DOHH2 (cell line): Measurements from ENCODE around the gene MPPED2.

Experiments used
- H3F3A ChIP-seq: fragments of 200-600 bp; sonication (generic), shearing (Covaris generic); 2 replicates; pipeline ENCODE4 v1.6.0; 2016; ENCODE audit warnings: antibody characterized with exemption, mild to moderate bottlenecking; ENCODE audit not compliant: control insufficient read depth, insufficient read depth
- H3K27ac ChIP-seq: fragments of 200-600 bp; sonication (generic); 2 replicates; pipeline ENCODE4 v1.5.1; 2014; ENCODE audit warnings: low read depth, mild to moderate bottlenecking, low read length, moderate library complexity
- H3K27me3 ChIP-seq: fragments of 200-600 bp; sonication (generic); 2 replicates; pipeline ENCODE4 v1.6.1; 2014; ENCODE audit warnings: mild to moderate bottlenecking, low read length, mixed read lengths; ENCODE audit not compliant: control insufficient read depth
- H3K36me3 ChIP-seq: fragments of 200-600 bp; sonication (generic); 2 replicates; pipeline ENCODE4 v1.6.1; 2014; ENCODE audit warnings: mild to moderate bottlenecking, low read length, moderate library complexity, mixed read lengths; ENCODE audit not compliant: control insufficient read depth
- H3K4me1 ChIP-seq: fragments of 200-600 bp; sonication (generic); 2 replicates; pipeline ENCODE4 v1.6.1; 2014; ENCODE audit warnings: mild to moderate bottlenecking, low read length, mixed read lengths; ENCODE audit not compliant: control insufficient read depth
- H3K4me2 ChIP-seq: fragments of 200-600 bp; sonication (generic); 2 replicates; pipeline ENCODE4 v1.6.0; 2014; ENCODE audit warnings: mild to moderate bottlenecking, low read length, moderate library complexity
- H3K4me3 ChIP-seq: fragments of 200-600 bp; sonication (generic); 2 replicates; pipeline ENCODE4 v1.5.1; 2014; ENCODE audit warnings: mild to moderate bottlenecking, low read length, mixed read lengths
- H3K79me2 ChIP-seq: fragments of 200-600 bp; sonication (generic); 2 replicates; pipeline ENCODE4 v1.6.1; 2014; ENCODE audit warnings: mild to moderate bottlenecking, low read length, mixed read lengths; ENCODE audit not compliant: control insufficient read depth
- H3K9me2 ChIP-seq: fragments of 200-600 bp; sonication (generic); replicated peaks from 2 replicates; pipeline ENCODE4 v1.6.1; 2014; ENCODE audit warnings: mild to moderate bottlenecking, low read length, mixed read lengths; ENCODE audit not compliant: control insufficient read depth
- H3K9me3 ChIP-seq: fragments of 200-600 bp; sonication (generic); 2 replicates; pipeline ENCODE4 v1.6.1; 2014; ENCODE audit warnings: antibody characterized with exemption, low read length, mixed read lengths; ENCODE audit not compliant: control insufficient read depth, insufficient read depth
- H4K20me1 ChIP-seq: fragments of 200-600 bp; sonication (generic); 2 replicates; pipeline ENCODE4 v1.6.0; 2014; ENCODE audit warnings: low read depth, mild to moderate bottlenecking, antibody characterized with exemption, low read length, moderate library complexity; ENCODE audit not compliant: control insufficient read depth, insufficient read depth
- CTCF ChIP-seq: fragments of 200-600 bp; sonication (generic); IDR thresholded peaks from one replicate; pipeline ENCODE4 v1.5.1; 2014; ENCODE audit warnings: antibody characterized with exemption, mild to moderate bottlenecking, low read depth, low read length; ENCODE audit not compliant: poor library complexity, severe bottlenecking
- EZH2phosphoT487 ChIP-seq: fragments of 200-600 bp; sonication (generic); IDR thresholded peaks from 2 replicates; pipeline ENCODE4 v1.6.1; 2017; ENCODE audit warnings: borderline replicate concordance, mild to moderate bottlenecking, antibody characterized with exemption, low read length, moderate library complexity, mixed read lengths

Gene MPPED2

GRCh38 chr11:30533445-30533947 is 52.7 kb downstream of the MPPED2 start:
- Histone ChIP-seq H3K27ac (no peak overlapping the region), H3K36me3 (no peaks in the 10 kb centered on the region), H3K79me2 (no peaks in the 10 kb centered on the region), H3K9me2 (no peaks in the 10 kb centered on the region), H3K27me3 (no peaks in the 10 kb centered on the region), H3F3A (no peaks in the 10 kb centered on the region), H3K9me3 (no peaks in the 10 kb centered on the region), H3K4me3 (no peak overlapping the region), H3K4me2 (no peak overlapping the region), H4K20me1 (no peaks in the 10 kb centered on the region), H3K4me1 (no peaks in the 10 kb centered on the region)
- no peak for TF ChIP-seq CTCF
- no peak for TF ChIP-seq EZH2phosphoT487

GRCh38 chr11:30527566-30527965 is 58.6 kb downstream of the MPPED2 start:
- Histone ChIP-seq H3K4me3 (no peak overlapping the region), H3K79me2 (no peaks in the 10 kb centered on the region), H3K36me3 (no peaks in the 10 kb centered on the region), H3F3A (no peaks in the 10 kb centered on the region), H3K4me2 (no peak overlapping the region), H3K9me2 (no peaks in the 10 kb centered on the region), H3K9me3 (no peaks in the 10 kb centered on the region), H3K27me3 (no peaks in the 10 kb centered on the region), H3K4me1 (no peaks in the 10 kb centered on the region), H4K20me1 (no peaks in the 10 kb centered on the region), H3K27ac (no peak overlapping the region)
- TF ChIP-seq CTCF (no peak), EZH2phosphoT487 (no peak)

- no peaks in the 10 kb centered on the region for H3K9me2 ChIP-seq
- TF ChIP-seq EZH2phosphoT487, result no peak
- TF ChIP-seq CTCF, result no peak
- H3K9me3 ChIP-seq, result no peaks in the 10 kb centered on the region
- no peaks in the 10 kb centered on the region for H4K20me1 ChIP-seq
- H3K4me2 ChIP-seq, result no peak overlapping the region
- H3K27ac ChIP-seq, result no peak overlapping the region
- no peaks in the 10 kb centered on the region for H3K36me3 ChIP-seq
- H3F3A ChIP-seq, result no peaks in the 10 kb centered on the region
- H3K27me3 ChIP-seq, result no peaks in the 10 kb centered on the region
- H3K4me1 ChIP-seq, result no peaks in the 10 kb centered on the region
- H3K79me2 ChIP-seq, result no peaks in the 10 kb centered on the region
- H3K4me3 ChIP-seq, result no peak overlapping the region
These were observed 59.6 kb downstream of the MPPED2 start for GRCh38 chr11:30526558-30526957.
